Measurements from ENCODE around the gene MYL12B.

The MYL12B gene

DNA sequence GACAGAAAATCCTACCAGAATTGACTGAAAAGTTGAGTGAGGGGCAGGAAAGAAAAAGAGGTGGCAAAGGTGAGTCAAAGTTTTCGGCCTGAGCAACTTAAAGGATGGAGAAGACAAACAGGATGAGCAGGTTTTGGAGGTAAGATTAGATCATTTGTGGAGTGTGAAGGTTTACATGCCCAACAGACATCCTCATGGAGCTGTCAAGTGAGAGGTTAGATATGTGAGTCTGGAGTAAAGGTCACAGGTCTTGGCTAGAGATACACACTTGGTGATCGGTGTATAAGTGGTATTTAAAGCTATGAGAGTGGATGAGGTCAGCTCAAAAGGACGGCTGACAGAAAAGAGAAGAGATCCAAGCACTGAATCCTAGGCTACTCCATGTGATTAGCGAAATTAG, 25.5 kb upstream of the MYL12B start:
- DNase-seq: no peak

DNA sequence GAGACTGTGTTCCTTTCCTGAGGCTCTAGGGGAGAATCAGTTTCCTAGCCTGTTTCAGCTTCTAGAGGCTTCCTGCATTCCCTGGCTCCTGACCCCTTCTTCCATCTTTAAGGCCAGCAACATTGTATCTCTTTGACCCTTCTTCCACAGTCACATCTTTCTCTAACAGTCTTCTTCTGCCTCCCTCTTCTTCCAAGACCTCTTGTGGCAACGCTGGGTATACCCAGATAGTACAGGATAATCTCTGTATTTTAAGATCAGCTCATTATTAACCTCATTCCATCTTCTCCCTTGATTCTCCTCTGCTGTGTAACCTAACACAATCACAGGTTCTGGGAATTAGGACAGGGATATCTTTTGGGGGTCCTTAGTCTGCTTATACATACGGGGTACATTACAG, 23.2 kb upstream of the MYL12B start:
- no peak for DNase-seq

DNA sequence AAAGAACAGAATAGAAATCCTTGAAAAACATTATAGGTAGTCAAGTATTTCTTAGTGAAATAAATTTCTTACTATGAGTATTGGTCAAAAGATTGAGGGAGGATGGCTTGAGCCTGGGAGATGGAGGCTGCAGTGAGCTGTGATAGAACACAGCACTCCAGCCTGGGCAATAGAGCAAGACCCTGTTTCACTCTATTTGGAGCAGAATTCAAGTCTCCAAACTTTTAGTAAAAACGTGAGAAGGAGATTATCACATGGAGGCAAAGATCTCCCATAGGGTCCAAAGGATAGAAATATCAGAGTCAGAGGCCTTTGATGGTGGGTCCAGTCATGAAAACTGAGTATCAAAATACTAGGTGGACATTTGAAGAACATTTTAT, 16.8 kb upstream of the MYL12B start:
- DNase-seq: no peak

DNA sequence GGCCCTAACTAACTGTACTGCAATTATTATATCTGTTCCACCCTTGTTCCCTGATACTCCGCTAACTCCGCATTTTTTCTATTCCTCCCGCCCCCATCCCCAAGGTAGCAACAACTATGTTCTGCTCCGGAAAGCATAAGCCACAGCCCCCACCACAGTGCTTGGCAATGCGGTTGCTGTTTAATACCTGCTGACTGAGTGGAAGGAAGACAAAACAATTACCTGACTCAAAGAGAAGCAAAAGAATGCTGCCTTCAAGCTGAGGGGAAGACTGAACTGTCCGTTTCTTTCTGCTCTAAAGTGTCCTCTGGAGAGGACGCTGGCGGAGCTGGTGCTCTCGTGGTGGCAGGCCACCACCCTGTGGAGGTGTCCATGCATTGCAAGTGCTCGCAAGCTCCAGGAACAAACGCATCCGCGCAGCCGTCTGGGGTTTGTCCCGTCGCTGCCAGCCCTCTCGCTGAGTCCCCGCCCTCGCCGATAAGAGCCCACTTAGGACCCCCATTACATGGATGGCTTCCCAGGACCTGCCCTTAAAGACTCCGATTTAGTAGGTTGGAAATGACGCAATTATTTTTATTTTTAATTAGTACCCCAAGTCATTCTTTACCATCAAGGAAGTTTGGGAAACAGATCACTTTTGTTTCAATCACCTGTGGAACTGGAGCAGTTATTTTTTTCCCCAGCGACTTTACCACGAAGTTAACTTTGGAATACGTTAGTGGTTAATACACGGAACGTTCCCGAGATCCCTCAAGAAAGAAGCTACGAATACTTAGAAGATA, 15.9 kb upstream of the MYL12B start:
- DNase-seq: peak; percentile 93

DNA sequence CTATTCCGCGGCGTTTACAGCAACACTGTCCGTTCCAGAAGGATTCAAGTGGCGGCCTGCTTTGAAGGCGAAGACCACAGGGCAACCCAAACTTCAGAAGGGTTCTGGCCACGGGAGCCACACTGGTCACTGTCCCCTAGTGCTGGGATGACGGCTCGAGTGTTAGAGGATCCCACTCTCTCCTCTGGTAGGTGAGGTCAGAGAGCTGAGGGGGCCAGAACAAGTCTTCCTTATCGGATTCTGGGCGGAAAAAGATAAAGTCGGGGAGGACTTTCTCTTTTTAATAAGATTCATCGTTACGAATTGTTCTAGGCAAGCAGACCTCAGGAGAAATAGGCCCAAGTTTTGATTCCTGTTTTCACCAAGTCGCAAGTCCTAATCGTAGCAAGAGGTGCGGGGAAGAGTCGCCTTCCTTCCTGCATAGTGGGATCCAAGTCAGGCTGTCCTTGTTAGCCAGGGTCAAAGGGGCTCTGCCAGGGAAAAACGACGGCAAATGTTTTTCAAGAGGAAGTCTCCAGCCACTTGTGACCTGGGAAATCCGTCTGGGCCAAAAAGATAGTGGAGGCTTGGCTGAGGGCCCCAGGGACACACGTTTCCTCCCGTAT, 15.2 kb upstream of the MYL12B start:
- DNase-seq: peak; percentile 65

DNA sequence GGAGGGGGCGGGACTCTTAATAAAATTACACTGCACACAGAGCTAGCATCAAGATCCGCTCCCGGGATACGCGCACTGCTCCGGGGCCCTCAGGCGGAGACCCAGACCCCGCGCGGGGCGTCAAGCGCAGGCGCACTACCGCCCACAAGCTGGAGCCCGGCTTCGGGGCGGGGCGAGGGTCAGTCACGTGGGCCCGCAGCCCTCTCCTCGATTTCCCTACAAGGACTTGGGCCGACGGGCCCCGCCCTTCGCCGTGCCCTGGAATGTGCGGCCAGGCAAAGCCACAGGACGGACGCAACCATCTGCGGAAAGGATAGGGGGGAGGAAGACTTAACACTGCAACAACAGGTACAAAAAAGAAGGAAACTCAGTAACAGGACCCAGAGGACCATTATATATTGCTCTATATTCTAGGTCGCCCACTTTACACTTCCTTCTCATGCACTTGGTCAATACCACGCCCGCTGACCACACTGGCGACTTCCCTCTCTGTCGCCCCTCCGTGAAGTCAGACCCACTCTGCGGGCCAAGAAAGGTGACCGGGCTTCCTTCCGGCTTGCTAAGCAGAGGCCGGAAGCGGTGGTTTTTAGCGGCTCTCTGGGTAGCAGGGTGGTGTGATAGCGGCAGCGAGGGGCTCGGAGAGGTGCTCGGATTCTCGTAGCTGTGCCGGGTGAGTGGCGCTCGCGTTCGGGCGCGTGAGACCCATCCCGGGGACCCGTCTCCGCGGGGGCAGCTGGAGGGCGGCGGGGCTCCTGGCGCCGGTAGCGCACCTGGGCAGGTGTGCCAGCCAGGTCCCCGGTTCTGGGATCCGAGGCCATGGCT, 14.5 kb upstream of the MYL12B start, which contains the start of gene MYL12A:
Gene MYL12A, plus strand, starts transcription at position 562 of the 822 bp plus-strand sequence. CDS start 5,447 bp downstream, outside the sequence.
- peak; percentile 98 for DNase-seq

DNA sequence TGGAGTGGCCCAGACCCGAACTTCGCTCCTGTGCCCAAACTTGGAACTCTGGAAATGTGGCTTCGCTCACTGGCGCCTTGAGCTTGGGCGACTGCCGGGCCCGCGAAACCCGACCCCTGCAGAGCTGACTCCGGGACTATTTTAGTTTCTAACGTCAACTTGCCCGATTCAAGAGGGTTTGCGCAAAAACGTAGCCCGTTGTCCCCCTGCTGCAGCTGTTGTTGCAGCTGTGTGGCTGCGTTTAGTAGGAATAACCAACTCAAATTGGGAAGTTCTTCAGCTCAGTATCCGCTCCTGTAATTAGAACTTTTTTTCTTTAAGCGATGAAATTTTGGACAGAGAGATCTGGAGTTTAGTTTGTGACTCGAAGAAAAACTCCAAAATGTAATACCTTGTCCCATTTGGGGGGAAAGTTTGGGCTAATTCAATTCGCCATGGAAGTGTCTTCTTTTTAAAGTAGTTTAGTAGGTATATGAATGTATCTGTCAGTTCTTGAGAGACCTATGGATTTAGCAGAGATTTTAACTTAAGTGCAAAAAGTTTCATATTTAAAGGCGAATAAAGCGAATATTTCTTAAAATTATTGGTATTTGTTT, 13.8 kb upstream of the MYL12B start:
- peak; percentile 87 for DNase-seq

DNA sequence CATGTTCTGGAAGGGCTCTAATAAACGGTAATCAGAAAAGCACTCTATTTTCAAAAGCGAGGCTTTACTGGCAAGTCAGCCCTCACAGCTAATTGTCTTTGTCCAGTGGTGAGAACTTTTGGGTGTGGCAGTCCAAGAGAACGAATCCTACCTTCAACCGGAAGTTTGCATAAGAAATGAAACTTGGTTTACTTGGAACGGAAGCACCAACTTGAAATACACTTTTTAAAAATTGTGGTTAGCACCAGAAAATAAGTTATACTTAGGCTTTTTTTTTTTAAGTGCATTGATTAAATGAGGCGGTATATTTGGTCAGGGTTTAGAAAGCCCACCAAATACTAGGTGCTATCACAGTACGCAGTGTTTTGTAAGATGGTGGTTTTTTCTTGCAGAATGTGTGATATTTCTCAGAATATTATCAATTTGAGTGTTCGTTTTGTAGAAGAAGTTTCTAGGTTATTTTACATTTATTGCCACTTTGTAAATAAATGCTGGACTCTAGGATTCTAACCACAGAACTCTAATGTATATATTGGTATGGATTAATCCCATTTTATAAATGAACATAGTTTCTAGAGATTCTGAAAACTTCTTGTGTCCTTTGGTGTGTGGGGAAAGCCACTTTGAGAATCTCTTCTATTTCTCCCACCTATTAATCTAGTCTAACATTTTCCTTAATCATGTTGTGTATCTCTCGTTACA, 13.1 kb upstream of the MYL12B start:
- DNase-seq: no peak

DNA sequence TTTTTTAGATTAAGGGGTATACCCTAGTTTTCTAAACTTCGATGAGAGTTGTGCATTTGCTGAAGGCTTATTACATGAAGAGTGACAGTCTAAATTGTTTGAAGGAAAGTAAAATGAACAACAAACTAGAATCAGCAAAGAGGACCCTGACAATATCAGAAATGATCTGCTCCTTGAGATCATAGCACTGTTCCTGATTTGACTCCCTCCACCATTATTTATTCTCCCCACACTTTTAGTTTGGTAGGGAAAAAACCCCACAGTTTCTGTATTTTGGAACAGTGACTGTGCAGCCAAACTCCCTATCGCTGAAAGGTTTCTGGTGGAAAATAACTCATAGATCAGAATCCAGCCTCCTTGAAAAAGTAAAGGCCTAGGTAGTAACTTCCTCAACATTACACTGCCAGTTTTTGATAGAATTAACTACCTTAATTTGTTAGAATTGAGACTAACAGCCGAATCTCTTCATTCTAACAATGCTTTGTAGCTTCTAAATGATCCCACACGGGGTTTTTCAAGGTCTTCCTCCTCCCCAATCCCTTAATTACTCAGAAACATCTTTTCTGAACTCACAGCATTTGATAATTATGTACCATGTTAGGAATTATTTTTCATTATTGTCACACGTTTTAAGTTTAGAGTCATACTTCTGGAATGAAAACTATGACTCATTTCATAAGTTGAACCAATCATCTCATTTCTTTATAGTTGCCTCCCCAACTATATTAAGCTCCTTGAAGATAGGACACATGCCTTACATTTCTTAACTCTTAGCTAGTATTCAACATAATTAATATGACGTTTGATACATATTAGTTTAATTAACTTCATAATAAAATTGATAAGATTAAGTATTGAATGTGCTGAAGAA, 11.5 kb upstream of the MYL12B start:
- DNase-seq: no peak

DNA sequence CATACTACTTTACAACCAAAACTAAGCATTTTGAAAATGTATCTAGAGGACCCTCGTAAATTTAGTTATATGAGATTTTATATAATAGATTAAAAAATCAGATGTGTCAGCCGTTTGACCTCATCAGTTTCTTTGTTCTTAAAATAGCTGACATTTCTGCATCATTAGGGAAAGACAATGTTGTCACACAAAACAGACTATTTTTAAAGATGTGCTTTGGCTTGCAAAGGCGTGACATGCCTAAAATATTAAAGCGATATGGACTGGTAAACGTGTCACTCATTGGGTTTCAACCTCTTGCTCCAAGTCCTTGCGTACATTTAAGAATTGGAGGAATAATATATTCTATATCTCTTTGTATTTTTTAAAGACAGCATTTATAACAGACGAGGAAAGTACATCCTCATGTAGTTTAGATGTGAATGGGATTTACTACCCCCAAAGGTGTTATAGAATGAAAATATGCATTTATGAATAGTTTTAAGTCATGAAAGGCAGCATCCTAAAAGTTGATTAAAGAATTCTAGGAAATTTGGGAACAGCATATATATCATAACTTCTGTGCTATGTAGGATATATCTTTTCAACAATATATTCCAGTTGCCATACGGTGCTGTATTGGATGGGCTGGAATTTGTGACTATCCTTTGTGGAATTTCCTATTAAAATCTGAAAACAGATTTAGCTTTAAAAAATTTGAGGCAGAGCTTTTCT, 10.5 kb upstream of the MYL12B start:
- DNase-seq: no peak

DNA sequence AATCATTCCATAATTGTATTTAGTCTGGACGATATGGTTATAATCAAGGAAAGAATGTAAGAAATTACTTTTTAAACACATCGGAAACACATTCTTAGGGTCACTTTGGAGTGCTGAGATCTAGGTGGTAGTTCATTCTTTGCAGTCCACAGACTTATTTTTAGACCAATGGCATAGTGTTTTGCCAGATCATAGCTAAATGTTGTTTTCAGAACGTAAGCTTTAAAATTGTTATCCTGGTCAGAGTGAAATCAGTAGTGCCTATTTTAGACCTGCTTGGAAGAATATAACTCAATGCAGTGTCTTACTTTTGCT, 10.0 kb upstream of the MYL12B start:
- DNase-seq: no peak

DNA sequence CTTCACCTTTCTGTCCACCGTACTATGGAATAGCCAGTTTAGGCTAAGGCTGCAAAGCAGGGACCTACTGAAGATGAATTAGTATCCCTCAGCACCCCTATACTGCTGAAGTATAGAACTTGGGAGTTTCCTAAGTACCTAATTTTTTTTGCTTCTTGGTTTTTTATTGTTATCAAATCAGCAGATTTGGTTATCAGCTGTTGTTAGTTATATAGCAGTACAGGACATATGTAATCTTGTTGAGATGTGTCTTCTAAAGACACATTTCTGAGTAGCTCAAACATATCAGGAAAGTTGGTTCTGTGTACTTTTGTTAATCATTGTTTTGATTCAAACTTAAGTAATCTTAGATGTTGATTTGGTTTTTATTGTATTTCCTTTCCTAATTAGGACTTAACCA, 9.1 kb upstream of the MYL12B start:
- no peak for DNase-seq

DNA sequence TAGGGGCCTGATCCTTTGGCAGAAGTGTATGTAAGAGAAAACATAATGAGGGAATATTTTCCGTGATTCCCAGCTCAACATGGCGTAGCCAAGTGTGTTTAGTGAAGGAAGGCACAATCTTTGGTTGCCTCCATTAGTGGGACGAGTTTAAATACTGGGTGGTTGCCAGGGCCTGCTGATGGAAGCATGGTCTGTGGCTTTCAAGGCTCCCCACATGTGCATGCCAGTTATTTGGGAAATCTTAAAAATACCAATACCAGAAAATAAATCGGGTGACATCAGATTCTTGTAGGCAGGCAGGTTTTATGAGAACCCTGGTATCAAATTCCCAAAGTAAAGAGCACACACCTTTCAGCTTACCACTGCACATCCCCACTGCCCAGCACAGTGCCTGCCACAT, 7.2 kb upstream of the MYL12B start:
- DNase-seq: no peak

DNA sequence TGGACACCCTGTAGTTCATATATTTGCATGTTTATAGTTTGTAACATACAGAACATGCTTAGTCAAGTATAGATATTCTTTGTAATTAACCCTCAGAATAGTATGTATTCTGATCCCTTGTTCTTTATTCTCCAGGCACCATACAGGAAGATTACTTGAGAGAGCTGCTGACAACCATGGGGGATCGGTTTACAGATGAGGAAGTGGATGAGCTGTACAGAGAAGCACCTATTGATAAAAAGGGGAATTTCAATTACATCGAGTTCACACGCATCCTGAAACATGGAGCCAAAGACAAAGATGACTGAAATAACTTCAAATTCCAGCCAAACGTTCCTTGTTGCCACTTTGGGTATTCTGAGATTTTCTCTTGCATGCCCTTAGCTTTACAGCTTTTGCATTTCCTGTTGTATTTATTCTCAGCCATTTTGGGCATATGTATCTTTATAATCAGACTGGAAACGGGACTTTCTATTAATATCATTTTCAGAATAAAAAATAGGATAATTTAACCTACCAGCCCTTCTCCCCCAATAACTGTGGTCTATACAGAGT, 6.2 kb upstream of the MYL12B start:
- no peak for DNase-seq

DNA sequence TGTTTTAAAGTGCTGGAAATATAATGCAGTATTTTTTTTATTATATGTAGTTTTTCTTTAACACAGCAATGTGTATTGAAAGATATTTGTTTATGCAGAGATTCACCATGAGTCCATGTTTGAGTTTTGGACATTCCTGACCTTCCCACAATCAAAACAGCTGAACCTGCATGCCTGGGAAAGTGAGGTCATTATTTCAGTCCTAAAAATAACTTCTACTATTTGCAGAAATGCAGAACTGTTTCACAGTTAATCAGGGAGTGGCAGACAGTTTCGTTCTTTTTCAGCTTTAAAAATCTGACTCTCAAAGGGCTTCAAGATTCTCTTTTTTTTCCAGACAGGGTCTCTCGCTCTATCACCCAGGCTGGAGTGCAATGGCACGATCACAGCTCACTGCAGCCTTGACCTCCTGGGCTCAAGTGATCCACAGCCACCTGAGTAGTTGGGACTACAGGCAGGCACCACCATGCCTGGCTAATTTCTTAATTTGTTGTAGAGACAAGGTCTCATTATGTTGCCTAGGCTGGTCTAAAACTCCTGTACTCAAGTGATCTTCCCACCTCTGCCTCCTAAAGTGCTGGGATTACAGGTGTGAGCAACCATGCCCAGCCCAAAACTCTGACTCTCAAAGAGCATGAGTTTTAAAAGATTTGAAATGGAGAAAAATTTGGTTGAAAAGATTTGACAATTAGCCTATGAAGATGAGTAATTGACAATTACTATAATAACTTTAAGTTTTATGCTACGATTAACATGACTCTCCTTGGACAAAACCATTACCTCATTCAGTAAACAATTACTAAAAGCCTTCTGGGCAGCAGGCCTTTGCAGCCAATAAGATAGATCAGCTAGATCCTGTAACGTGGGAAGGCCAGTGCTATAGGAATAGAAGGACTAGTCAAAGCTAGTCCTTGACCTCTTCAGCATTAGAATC, 5.0 kb upstream of the MYL12B start:
- DNase-seq: no peak

DNA sequence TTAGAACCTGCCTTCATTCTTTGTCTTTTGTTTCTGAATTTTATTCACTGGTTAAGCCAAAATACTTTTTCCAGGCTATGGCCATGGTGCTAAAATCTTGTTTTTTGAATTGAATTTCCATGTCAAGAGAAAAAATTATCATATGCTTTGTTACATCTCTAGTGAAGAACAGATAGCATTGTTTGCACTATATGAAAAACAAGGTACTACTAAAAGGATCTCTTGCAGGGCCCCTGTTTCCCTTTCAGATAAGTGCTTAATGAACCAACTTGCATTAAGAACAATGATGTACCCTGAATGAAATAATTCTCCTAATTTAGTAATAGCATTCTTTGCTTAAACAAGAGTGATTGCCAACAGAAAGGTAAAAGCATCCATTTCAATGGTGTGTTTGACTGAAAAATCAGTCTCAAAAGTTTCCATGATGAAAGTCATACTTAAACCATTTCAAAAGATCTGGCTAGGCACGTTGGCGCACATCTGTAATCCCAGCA, 4.3 kb upstream of the MYL12B start:
- no peak for DNase-seq

DNA sequence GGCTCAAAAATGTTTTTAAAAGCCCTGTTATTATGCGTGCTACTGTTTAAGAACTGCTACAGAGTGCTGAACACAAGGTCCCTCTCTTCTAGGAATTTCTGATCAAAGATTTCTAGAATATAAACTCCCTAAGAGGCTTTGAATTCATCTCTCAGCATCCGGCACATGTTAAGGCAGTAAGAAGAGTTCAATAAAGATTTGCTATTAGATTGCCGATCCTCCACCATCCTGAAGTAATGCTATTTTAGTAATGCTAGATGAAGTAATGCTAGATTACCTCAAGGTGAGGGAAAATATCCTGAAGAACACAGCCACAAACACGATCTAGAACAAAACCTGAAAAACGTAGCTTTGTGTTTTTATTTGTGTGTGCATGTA, 949 bp upstream of the MYL12B start:
- no peak for DNase-seq

DNA sequence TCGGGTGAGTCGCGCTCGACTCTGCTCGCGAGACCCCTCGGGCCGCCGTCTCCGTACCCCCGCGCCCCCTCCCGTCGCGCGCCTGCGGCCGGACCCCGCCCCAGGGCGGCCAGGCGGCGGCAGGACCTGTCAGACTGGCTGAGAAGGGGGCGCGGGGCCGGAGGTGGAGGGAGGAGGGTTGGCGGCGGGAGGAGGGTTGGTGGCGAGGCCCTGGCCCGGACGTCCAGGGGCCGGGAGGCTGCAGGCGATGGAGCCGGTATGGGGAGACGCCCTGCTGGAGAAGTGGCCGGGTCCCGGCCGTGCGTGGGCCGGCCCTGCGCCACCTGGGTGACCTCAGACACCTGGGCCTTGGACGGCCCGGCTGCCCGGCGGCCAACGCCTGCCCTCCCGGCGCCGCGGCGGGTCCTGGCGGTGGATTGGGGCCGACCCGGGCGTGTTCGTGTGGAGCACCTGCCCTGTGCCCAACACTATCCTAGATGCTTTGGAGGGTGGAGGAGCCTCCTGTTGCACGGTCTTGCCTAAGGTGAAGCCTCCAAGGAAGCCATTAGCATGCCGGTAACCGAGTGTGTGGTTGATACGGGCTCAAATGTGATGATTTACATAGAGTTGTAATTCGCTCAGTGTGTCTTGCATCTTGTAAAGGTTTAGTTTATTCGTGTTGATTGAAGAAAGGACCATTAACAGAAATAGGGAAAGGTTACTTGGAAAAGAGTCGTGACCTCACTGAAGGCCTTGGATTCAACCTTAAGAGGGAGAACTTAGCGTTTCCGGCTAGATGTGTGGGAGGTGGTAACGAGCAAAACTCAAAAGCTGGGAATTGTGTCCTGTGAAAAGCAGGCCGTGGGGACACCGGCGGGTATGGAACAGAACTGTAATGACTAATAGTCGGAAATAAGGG, 550 bp downstream of the MYL12B start:
- DNase-seq: no peak
